Stimulated activated CD4-positive, alpha-beta T cell treated with anti-CD3 and anti-CD28 coated beads, Interleukin-4, amount 100 ng/mL, for 1 hour (primary cell): ENCODE results near the gene LRIT3.
"Not testable (repeated sequence)": the region's sequence is repeated elsewhere in the genome, so short reads cannot be mapped to it uniquely, and the experiment has no call there.

Source experiments
- DNase-seq: peaks from one replicate; pipeline ENCODE4 v3.0.0-alpha.2; 2020

LRIT3 gene

GRCh38 chr4:109859426-109860300, 11.8 kb downstream of the LRIT3 start:
- DNase-seq: not testable (repeated sequence)

DNA sequence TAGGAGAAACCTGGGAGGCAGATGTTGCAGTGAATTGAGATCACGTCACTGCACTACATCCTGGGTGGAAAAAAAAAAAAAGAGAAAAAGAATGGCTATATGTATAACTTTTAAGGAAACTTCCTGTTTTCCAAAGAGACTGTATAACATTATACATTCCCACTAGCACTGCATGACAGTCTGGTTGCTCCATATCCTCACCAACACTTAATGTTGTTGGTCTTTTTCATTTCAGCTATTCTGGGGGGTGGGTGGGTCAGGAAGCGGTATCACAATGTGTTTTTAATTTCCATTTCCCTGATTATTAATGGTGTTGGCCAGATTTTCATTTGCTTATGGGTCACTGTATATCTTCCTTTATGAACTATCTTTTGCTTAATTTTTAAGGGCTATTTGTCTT, 13.4 kb downstream of the LRIT3 start:
- DNase-seq: no peak

DNA sequence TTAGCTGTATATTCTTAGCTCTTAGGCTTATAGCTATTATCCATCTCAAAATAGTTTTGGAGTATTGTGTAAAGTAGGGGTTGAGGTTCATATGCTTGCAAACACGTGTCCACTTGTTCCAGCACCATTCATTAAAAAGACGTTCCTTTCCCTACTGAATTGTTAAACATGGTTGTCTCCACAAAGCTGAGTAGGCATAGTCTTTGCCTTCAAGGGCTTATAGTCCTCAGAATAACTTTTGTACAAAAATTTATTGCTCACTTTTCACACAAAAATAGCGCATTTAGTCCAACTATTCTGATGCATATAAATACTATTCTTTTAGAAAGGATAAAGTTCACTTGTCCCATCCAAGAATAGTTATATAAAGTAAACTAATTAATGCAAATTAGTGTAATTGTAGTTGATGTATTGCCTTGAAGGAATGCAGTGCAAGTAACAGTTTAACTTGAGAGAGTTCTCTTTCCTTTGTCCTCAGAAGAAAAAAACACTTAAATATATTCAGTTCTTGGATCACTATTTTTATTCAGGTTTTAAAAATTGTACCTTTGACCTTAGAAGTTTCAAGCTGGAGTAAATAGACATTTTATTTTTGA, 14.1 kb downstream of the LRIT3 start:
- DNase-seq: no peak

DNA sequence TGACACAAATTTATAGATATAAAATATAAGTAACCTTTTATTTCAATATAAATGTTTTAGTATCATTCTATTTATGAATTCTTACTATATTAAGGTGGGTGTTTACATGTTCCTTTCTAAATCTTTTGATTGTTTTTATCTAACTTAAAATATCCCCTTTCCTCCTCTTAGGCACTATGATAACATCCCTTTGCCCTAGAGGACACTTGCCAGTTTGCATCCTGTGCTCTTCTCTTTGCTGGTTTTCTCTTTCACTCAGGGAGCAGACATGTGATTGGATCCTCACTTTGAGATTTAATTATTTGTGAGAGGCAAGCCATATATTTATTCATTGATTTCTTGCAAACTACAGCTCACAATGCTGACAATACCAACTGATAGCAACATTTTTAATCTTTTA, 16.2 kb downstream of the LRIT3 start:
- no peak for DNase-seq

GRCh38 chr4:109870061-109870460, 22.2 kb downstream of the LRIT3 start:
- no peak for DNase-seq

- no peak for DNase-seq
These were observed 24.2 kb downstream of the LRIT3 start for GRCh38 chr4:109872065-109872464.

- DNase-seq: no peak
These were observed 25.2 kb downstream of the LRIT3 start for GRCh38 chr4:109872950-109873656.

DNA sequence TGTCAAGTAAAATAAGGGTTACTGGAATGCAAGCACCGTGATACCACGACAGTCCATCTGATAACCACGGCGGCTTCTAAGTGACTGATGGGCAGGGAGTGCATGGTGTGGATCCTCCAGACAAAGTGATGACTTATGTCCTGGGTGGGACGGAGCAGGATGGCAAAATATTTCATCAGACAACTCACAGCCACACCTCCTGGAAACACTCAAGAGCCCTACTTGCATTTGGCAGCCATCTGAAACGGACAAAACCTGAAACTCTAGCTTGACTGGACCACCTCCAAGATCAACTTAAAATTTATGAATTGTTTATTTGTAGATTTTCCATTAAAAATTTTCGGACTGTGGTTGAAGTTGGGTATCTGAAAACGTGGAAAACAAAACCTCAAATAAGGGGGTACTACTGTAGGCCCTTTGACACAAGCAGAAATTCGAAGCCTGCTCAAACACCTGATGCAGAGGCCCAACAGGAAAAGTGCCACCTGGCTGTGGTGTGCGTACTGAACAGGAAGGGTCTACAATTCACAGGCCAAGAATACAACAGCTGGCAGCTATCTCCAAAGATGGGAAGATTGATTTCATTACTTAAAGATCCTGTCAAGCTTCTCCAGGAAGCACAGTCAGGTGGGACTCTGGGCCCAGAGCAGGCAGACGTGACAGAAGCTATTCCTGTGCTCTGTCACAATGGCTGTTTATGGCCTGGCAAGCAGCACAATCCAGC, 26.0 kb downstream of the LRIT3 start:
- DNase-seq: no peak

GRCh38 chr4:109875106-109875505, 27.2 kb downstream of the LRIT3 start:
- DNase-seq: no peak

DNA sequence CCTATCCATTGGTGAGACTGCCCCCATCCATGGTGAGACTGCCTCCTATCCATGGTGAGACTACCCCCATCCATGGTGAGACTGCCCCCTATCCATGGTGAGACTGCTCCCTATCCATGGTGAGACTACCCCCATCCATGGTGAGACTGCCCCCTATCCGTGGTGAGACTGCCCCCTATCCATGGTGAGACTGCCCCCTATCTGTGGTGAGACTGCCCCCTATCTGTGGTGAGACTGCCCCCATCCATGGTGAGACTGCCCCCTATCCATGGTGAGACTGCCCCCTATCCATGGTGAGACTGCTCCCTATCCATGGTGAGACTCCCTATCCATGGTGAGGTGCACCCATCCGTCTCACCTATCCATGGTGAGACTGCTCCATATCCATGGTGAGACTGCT, 27.6 kb downstream of the LRIT3 start:
- DNase-seq: not testable (repeated sequence)

DNA sequence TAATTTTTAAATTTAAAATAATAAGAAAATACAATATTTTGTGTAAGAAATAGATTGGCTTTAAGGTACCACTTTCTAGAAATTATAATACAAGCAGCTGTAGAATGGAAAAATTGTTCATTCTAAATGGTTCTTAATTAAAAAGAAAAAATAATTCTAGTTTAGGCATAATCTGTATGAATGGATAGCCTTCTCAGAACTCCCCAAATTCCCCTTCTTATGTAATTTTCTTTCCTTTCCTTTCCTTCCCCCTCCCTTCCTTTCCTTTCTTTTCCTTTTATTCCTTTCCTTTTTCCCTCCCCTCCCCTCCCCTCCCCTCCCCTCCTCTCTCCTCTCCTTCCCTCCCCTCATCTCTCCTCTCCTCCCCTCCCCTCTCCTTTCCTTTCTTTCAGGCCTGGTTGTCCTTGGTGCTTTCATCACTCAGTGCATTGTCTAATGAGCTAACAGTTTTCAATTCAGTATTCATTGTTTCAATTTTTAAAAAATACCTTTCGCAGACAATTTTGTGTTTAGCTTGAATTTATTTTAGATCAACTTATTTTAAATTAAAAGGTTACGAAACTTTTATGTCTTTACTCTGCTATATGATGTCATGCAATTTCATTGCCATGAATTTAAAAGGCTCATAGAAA, 28.8 kb downstream of the LRIT3 start:
- DNase-seq: no peak

DNA sequence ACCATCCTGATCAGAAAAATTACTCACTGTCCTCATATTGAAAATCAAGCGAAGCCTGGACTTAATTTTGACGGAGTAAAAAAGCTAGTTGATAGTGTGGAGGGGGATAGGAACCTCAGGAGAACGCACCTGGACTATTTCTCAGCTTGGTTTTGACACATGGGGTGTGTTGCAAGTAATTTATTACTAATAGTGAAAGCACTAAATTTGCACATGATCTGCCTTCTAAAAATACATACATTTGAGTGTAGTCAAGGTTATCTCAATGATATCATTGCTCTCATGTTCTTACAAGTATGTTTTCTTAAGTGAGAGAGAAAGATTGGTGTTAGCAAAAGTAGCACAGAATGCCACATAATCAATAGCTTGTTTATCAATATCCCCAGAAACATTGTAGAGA, 29.5 kb downstream of the LRIT3 start:
- DNase-seq: no peak

DNA sequence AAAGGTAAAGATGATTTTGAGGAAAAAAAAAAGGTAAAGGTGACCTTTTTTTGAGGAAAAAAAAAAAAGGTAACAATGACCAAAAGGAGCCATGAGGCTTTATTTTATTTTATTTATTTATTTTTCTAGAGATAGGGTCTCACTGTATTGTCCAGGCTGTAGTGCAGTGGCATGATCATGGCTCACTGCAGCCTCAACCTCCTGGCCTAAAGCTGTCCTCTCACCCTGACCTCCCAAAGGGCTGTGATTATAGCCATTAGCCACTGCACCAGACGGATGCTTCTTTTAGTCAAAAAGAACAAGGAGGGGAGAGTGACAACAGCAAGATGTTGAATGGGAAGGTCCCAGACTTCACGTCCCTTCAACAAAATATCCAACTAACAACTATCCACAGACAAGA, 30.4 kb downstream of the LRIT3 start:
- no peak for DNase-seq

GRCh38 chr4:109879081-109879480, 31.2 kb downstream of the LRIT3 start:
- no peak for DNase-seq

DNA sequence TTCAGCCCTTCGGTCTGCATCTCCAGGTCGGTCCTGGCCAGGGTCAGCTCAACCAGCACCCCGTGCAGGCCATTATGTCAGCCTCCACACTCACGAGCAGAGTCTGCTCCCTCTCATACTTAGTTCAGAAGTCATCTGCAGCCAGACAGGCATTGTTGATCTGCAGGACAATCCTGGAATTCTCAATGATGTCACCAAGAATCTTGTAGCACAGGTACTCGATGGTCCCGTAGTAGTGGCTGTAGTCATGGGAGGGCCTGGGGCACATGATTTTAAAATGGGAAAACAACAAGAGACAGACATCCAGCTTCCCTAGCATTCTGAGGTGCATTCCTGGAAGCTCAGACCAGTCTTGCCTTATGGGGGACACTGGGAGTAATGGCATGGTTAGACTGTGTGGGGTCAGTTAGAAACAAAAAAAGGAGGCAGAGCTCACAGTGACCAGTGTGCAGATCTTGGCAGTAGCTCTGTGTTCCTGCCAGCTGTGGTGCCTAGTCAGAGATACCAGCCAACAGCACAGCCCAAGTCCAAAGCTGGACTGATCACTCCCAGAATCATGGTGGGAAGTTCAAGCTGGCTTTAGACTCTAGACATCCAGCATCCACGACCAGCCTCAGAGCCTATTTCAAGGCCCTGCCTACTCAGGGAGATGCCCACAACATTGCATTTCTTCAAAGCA, 31.9 kb downstream of the LRIT3 start:
- DNase-seq: no peak

- DNase-seq: no peak
These were observed 38.4 kb downstream of the LRIT3 start for GRCh38 chr4:109886303-109886702.

- DNase-seq: no peak
These were observed 39.2 kb downstream of the LRIT3 start for GRCh38 chr4:109887071-109887470.

GRCh38 chr4:109890076-109890475, 42.2 kb downstream of the LRIT3 start:
- DNase-seq: no peak

DNA sequence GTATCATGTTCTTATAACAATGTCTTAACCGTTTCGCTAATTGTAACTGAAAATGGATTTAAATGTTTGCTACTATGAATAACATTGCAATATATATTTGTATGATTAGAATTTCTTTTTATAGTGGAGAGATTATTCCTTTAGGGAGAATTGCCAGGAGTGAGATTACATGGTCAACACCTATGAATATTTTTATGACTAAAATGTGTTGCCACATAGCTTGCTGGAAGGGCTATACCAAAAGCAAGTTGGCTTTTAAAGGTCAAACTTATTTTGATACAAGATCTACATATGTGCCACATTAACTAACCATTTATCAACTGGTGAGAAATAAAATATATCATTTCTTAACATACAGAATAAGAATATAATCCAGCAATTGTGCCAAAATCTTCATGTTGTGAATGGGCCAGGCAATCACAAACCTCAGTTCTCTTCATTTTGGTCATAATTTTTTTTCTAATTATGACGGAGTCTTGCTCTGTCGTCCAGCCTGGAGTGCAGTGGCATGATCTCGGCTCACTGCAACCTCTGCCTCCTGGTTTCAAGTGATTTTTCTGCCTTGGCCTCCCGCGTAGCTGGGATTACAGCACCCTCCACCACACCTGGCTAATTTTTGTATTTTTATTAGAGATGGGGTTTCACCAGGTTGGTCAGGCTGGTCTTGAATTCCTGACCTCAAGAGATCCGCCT, 54.8 kb downstream of the LRIT3 start:
- DNase-seq: no peak

DNA sequence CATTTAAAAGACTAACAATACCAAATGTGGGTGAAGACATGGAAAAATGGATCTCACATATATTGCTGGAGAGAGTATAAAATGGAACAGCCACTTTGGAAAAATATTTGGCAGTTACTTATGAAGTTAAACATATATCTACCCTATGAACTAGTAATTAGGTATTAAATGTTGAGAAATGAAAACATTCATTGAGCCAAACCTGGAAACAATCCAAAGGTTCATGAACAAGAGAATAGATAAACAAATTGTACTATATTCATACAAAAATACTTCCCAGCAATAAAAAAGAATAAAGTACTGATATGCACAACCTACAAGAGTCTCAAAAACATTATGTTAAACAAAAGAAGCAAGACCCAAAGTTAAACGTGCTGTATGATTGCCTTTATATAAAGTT, 60.8 kb downstream of the LRIT3 start:
- DNase-seq: no peak

DNA sequence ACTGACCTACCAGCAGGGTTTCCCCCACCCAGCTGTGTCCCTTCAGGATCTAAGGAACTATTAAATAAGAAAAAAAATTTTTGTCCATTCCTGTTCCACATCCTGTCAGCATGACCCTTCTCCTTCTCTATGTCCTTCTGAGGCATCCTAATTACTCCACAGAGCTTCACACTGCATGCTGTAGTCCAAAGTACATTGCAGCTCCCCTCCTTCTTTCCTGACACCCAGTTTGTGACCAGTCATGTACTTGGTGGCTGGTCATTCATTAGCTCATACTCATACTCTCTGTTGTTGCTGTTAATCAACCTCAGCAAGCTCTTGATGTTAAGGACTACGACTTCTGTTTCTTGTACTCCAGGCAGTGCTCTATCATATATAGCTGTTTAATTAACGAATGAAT, 62.3 kb downstream of the LRIT3 start:
- DNase-seq: no peak
